OCI-LY3 (cell line): Measurements from ENCODE around the gene TRPV6.

Source experiments
- EZH2phosphoT487 ChIP-seq: fragments of 200-600 bp; shearing (Covaris generic); IDR thresholded peaks from 2 replicates; pipeline ENCODE4 v1.6.1; 2018; ENCODE audit warnings: antibody characterized with exemption, mixed run types, low read depth
- TF ChIP-seq, protein P1 (sequence below): fragments of 200-600, 300-600 bp; sonication (generic); IDR thresholded peaks from 2 replicates; pipeline ENCODE4 v1.5.1; 2014; ENCODE audit warnings: antibody characterized with exemption, low read length, low read depth

DNA sequence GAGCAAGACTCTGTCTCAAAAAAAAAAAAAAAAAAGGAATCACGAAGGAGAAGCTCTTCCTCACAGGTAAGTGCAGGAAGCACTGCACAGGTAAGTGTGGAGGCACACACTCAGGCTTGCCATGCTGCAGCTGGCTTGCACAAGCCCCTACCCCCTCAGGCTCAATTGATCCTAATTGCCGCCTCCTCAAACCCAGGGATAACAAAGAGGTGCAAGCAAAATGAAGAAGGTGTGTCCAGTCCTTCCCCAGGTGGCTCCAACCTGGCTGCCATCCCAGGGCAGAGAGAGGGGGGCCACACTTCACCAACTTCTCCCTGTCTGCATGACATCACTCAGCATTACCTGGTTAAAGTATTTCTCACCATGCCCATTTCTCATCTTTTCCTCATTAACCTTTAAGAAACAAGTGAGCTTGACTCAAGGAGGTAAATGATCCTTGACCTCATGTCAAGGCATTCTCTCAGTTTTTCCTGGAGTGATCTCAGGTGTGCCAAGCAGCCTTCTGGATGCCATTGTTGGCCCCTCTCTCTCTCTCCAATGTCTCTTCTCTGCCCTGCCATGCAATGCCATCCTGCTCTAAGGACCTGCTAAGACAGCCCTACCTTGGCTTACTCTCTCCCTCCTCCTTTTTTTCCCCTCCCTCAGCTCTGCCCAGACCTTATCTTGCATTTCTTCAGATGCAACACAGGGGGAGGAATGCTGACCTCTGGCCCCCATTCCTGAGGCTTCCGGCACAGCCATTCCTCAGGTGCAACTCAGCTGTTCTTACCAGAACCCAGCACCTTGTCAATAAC, 13.0 kb upstream of the TRPV6 start:
- TF ChIP-seq, protein P1, sequence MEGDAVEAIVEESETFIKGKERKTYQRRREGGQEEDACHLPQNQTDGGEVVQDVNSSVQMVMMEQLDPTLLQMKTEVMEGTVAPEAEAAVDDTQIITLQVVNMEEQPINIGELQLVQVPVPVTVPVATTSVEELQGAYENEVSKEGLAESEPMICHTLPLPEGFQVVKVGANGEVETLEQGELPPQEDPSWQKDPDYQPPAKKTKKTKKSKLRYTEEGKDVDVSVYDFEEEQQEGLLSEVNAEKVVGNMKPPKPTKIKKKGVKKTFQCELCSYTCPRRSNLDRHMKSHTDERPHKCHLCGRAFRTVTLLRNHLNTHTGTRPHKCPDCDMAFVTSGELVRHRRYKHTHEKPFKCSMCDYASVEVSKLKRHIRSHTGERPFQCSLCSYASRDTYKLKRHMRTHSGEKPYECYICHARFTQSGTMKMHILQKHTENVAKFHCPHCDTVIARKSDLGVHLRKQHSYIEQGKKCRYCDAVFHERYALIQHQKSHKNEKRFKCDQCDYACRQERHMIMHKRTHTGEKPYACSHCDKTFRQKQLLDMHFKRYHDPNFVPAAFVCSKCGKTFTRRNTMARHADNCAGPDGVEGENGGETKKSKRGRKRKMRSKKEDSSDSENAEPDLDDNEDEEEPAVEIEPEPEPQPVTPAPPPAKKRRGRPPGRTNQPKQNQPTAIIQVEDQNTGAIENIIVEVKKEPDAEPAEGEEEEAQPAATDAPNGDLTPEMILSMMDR = no peak
- TF ChIP-seq EZH2phosphoT487 = no peak
